ENCODE measurements around the gene FNDC8.

GRCh38 chr17:35089586-35090296, 31.7 kb upstream of the FNDC8 start:
- no peak for TF ChIP-seq EZH2 (IDR thresholded peaks at IDR 0.05; ENCODE audit: borderline replicate concordance, low read depth, low read length, poor library complexity, severe bottlenecking)
- no peak for TF ChIP-seq CTCF (conservative IDR thresholded peaks at IDR 0.05; ENCODE audit: low read depth, low read length)
